ENCODE data around the gene KCNE1.
"Not testable (repeated sequence)": the region's sequence is repeated elsewhere in the genome, so short reads cannot be mapped to it uniquely, and the experiment has no call there.

KCNE1 gene

GRCh38 chr21:34518301-34518700 lies 6.3 kb upstream of the KCNE1 start:
- DNase-seq: no peak
- intact Hi-C loops (cut with DNase I): no loop called here

DNA sequence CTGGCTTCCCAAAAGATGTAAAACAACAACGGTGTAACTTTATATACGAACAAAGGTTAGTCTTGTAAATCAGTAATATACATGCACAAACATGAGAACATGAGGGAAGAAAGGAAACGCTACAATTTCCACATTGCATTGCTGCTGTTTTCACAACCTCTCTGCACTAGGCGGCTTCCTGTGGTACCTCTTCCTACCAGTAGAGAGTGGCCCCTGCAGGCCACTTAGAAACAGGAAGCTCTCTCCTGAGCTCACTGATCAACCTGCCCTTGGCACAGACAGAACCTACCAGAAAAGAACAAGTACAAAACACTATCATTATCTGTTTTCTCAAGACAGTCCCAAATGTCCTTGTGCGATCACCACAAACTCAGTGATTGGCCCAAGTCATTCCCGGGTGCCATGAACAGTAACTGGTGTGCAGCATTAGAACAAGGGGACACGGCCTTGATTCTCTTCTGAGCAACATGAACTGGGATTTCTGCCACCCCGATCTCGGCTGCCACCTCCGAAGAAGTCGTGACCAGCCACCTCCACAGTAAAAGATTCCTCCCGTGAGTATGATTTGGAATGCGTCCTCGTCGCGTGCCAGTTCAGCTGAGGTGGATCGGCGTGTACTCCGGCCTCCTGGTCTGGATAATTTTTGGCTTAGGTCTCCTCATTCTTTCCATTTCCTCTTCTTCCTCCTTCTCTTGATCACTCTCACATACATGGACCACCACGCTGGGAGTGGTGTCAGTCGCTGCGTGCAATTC lies 5.7 kb upstream of the KCNE1 start:
- intact Hi-C loops (cut with DNase I): no loop called here

DNA sequence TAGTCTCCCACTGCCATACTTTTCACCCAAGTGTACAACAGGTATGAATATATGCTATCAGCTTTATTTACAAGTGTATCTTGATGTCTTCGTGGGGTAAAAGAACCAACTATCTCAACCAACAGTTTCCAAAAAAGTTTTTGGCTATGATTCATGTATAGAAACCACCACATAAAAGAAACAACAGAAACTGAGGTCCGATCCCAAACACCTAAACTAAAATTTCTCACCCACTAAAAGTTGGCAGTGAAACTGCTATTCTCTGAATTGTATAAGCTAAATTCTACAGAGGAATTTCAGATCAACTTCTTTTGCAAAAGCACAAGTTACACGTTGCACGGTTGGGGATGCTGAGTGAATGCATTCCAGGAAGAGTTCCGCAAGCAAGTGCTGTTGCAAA lies 5.0 kb upstream of the KCNE1 start:
- no peak for DNase-seq
- intact Hi-C loops (cut with DNase I): no loop called here

More for the DNA sequence above, 5.7 kb upstream of the KCNE1 start:
- DNase-seq: no peak

DNA sequence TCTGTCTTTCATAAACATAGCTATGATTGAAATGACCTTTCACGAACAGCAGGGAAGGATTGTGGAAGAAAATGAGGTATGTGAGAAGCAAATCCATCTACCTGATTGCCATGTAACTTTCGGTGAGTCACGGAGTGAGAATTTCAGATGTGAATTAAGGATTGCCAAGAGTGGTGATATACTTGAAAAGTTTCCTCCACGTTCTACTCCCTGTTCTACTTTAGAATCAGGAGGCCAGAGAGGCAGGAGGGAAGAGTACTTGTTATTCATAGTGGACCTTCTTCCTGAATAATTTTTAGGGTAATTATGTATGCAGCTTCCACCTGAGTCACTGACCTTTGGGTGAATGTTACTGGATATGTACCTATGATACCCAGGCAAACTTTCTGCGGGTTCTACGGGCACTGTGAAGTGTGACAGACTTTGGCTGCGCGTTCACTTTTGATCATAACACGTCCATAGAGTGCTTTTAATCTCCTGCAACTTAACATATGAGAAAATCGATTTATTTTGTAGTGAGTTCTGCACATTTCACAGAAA lies 2.6 kb upstream of the KCNE1 start:
- intact Hi-C loops (cut with DNase I): no loop called here
- DNase-seq: no peak

DNA sequence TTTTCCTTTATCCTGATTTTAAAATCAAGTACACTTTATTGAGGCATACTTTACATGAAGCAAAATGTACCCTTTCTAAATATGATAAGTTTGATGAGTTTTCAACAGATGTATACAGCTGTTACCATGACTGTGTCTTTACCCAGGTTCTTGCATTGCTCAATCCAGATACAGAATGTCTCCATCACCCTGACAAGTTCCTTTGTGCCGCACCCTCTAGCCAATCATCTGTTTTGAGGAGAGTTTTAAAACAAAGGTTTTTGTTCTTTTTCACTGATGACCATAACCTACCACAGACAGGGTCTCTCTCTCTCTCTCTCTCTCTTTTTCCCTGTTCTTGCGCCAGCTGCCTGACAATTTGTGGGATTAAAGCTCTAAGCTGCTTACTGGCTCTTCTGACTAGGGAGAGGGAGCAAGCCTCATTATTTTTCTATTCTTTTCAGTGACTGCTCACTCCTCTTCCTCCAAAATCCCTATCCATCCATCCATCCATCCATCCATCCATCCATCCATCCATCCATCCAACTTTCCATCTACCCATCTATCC lies 1.2 kb upstream of the KCNE1 start:
- intact Hi-C loops (cut with DNase I): no loop called here
- no peak for DNase-seq

DNA sequence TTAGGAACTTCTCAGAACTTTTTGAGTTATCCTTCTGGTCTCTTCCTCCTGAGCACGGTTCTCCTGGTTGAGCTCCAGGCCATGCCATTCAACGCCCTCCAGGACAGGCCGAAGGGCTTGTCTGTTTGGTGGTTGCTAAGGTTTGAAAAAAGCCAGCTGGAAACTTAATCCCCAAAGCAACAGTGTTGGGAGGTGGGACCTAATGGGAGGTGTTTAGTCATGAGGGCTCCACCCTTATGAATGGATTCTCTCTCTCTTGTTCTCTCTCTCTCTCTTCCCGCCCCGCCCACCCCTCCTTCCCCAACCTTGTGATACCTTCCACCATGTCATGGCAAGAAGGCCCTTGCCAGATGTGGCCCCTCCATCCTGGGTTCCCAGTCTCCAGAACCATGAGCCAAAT lies 829 bp downstream of the KCNE1 start:
- DNase-seq: no peak
- intact Hi-C loops (cut with DNase I): no loop called here

DNA sequence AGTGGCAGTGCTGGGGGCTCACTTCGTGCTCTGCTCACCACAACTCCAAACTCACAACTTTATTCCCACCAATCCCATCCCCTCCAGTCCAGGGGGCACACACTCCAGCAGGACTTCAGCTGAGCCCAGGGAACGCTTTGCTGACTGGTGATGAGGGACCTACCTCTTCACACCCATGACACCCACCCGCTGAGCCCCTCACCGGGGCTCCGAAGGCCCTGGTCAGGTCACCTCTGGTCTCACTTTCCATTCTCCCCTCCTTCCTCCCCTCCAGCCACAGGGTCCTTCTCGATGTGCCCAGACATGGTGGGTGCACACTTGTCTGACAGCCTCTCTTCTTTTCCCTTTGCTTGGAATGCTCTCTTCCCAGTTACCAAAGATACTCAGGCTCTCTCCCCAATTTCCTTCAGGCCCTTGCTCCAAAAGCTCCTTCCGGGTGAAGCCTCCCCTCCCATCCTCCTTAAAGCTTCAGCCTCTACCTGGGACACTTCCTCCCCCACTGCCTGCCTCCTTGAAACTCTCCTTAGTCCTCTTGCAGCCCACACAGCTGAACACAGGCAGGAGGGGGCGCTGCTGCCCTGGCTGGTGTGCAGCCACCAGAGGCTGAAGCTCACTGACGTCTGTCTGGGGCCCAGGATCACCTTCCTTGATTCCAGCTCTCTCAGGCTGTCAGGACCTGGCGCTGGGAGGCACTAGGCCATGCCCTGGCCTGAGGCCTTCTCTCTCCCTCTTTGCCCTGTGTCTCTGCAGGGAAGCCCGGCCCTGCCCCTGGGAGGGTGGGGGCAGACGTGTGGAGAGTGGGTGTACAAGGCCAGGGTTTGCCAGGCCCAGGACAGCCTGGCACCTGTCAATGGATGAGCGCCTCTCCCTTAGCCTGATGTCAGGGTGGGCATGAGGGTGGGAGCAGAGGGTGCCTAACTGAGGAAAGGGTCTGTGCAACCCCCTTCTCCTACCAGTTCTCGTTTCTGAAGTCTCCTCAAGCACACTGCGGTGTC lies 1.6 kb downstream of the KCNE1 start:
- peak in 38 of 42 donors; percentile 34 to 87 (median 64) for DNase-seq
- intact Hi-C loops (cut with DNase I): no loop called here

- intact Hi-C loops (cut with DNase I): no loop called here
- peak in 1 of 42 donors; percentile 51 for DNase-seq
Observed at GRCh38 chr21:34509151-34509550, 2.9 kb downstream of the KCNE1 start.

DNA sequence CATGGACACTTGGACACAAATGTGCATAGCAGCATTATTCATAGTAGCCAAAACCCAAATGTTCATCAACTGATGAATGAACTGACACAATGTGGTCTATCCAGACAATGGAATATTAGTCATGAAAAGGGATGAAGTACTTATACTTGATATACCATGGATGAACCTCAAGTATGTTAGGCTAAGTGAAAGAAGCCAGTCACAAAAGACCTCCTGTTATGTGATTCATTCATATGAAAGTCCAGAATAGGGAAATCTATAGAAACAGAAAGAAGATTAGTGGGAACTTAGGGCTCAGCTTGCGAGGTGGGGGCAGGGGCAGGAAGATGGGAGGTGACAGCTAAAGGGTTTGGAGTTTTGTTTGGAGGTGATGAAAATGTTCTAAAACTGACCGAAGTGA lies 7.4 kb downstream of the KCNE1 start:
- DNase-seq: no peak
- intact Hi-C loops (cut with DNase I): no loop called here

GRCh38 chr21:34502480-34503106 lies 9.4 kb downstream of the KCNE1 start:
- intact Hi-C loops (cut with DNase I): no loop called here
- no peak for DNase-seq

DNA sequence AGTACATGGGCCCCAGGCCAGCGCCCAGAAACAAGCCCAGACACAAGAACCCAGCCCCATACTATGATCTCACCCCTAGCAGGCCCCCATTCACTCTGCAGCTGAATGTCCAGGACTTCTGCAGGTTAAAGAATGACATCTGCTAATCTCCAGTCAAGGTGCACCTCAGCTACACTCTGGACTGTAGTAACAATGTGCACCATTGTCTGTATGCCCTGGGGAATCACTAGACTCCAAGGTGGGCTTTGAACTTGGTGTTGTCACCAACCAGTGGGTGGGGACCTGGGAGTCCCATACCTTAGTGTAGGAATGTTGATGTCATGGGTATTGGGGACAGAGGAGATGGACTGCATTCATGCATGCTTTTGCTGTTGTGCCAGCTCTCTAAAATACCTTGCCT lies 10.3 kb downstream of the KCNE1 start:
- intact Hi-C loops (cut with DNase I): no loop called here
- DNase-seq: no peak

GRCh38 chr21:34500191-34500590 lies 11.8 kb downstream of the KCNE1 start:
- intact Hi-C loops (cut with DNase I): no loop called here
- no peak for DNase-seq

GRCh38 chr21:34499116-34499515 lies 12.9 kb downstream of the KCNE1 start:
- intact Hi-C loops (cut with DNase I): no loop called here
- DNase-seq: no peak

GRCh38 chr21:34498623-34499022 lies 13.4 kb downstream of the KCNE1 start:
- intact Hi-C loops (cut with DNase I): no loop called here
- DNase-seq: peak in 1 of 42 donors; percentile 41

DNA sequence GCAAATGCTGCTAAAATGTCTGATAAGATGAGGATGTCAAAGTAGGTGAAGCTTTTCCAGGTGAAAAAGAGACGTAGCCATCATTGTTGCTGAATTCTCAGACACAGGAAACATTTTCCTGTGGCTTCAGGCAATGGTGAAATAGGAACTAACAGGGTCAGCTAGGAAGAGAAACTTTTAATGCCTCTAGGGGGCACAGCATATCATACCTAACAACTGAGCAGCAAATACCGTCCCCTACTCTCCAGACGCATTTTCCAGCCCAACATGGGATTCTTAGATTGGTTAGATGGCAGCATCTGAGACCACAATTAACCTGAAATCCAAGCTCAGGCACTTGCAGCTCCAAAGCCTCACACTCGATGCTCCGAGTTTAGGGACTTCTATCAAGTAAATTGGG lies 28.2 kb downstream of the KCNE1 start:
- DNase-seq; intact Hi-C loops (cut with DNase I): not testable (repeated sequence)

- intact Hi-C loops (cut with DNase I); DNase-seq: not testable (repeated sequence)
Observed at GRCh38 chr21:34483435-34483834, 28.6 kb downstream of the KCNE1 start.

- intact Hi-C loops (cut with DNase I); DNase-seq: not testable (repeated sequence)
Observed at GRCh38 chr21:34467333-34467732, 44.7 kb downstream of the KCNE1 start.

DNA sequence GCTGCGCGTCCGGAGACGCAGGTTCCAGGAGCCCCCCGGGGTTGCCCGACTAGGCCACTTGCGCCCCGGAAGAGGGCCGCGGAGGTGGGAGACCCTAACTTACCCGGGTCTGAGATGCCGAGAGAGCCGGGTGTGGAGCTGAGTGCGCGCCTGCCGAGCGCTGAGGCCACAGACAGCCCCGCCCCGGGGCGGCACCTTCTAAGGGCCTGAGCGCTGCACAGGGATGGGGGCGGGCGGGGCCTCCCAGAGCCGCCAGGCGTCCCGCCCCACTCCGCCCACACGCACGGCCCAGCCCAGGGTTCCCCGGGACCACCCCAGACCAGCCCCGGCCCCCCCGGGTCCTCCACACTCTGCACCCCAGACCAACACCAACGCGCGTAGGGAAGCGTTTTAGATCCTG lies 52.6 kb downstream of the KCNE1 start:
- DNase-seq; intact Hi-C loops (cut with DNase I): not testable (repeated sequence)

GRCh38 chr21:34458266-34458665 lies 53.7 kb downstream of the KCNE1 start:
- DNase-seq; intact Hi-C loops (cut with DNase I): not testable (repeated sequence)

Data from head of caudate nucleus (tissue), 42 donors.